GM23338 (cell line): ENCODE data around the gene JAKMIP1. TPM values are rescaled to one million over a fixed set of nuclear protein-coding genes. Genes with fewer than 3 reads are reported as not detected.

Experiments
- ATAC-seq: fragments of 200-7000 bp; cut with Tn5 transposase; 3 replicates; pipeline ENCODE4 v1.9.1; 2020
- DNase-seq: peaks from one replicate; pipeline ENCODE4 v3.0.0-alpha.2; 2015; ENCODE audit warnings: low spot score
- H2AFZ ChIP-seq: fragments of 200-600 bp; sonication (generic); 2 replicates; pipeline ENCODE4 v1.8.0; 2016; ENCODE audit warnings: antibody characterized with exemption, mild to moderate bottlenecking, moderate library complexity
- H3F3A ChIP-seq: fragments of 200-600 bp; sonication (generic); replicated peaks from 2 replicates; pipeline ENCODE4 v1.8.0; 2017; ENCODE audit warnings: antibody characterized with exemption, mixed run types, low read depth
- H3K27ac ChIP-seq: fragments of 200-600 bp; sonication (generic); 2 replicates; pipeline ENCODE4 v1.6.1; 2016; ENCODE audit warnings: low read depth
- H3K27me3 ChIP-seq: fragments of 200-600 bp; sonication (generic); 2 replicates; pipeline ENCODE4 v1.8.0; 2016; ENCODE audit warnings: mild to moderate bottlenecking, mixed run types, moderate library complexity; ENCODE audit not compliant: insufficient read depth
- H3K36me3 ChIP-seq: fragments of 200-600 bp; sonication (generic); 2 replicates; pipeline ENCODE4 v1.8.0; 2016; ENCODE audit warnings: mild to moderate bottlenecking; ENCODE audit not compliant: insufficient read depth
- H3K4me1 ChIP-seq: fragments of 200-600 bp; sonication (generic); 2 replicates; pipeline ENCODE4 v1.8.0; 2016; ENCODE audit warnings: mild to moderate bottlenecking, moderate library complexity; ENCODE audit not compliant: insufficient read depth
- H3K4me2 ChIP-seq: fragments of 200-600 bp; sonication (generic); 2 replicates; pipeline ENCODE4 v1.7.1; 2017; ENCODE audit warnings: mixed run types
- H3K4me3 ChIP-seq: fragments of 200-600 bp; sonication (generic); 2 replicates; pipeline ENCODE4 v1.6.1; 2016; ENCODE audit warnings: mixed run types
- H3K79me2 ChIP-seq: fragments of 200-600 bp; sonication (generic); replicated peaks from 2 replicates; pipeline ENCODE4 v1.8.0; 2017; ENCODE audit warnings: mild to moderate bottlenecking; ENCODE audit not compliant: insufficient read depth
- H3K9me2 ChIP-seq: fragments of 200-600 bp; sonication (generic); 2 replicates; pipeline ENCODE4 v1.8.0; 2017; ENCODE audit not compliant: insufficient read depth
- H4K20me1 ChIP-seq: fragments of 200-600 bp; sonication (generic); replicated peaks from 2 replicates; pipeline ENCODE4 v1.8.0; 2017; ENCODE audit warnings: mild to moderate bottlenecking; ENCODE audit not compliant: insufficient read depth
- H3K27ac Mint-ChIP-seq: 2 replicates; pipeline ENCODE4 v1.8.0; 2020; ENCODE audit warnings: inconsistent platforms, mild to moderate bottlenecking, moderate library complexity, mixed read lengths
- H3K27me3 Mint-ChIP-seq: 3 replicates; pipeline ENCODE4 v1.8.0; 2022; ENCODE audit warnings: low read depth, mild to moderate bottlenecking, moderate library complexity, mixed read lengths, inconsistent platforms; ENCODE audit not compliant: insufficient read depth, poor library complexity
- H3K36me3 Mint-ChIP-seq: 3 replicates; pipeline ENCODE4 v1.8.0; 2021; ENCODE audit warnings: low read depth, mild to moderate bottlenecking, inconsistent platforms, moderate library complexity, mixed read lengths
- H3K4me1 Mint-ChIP-seq: 3 replicates; pipeline ENCODE4 v1.8.0; 2020; ENCODE audit warnings: mild to moderate bottlenecking, inconsistent platforms, mixed read lengths
- H3K4me3 Mint-ChIP-seq: 3 replicates; pipeline ENCODE4 v1.8.0; 2021; ENCODE audit warnings: moderate library complexity, mild to moderate bottlenecking, inconsistent platforms, mixed read lengths
- H3K9me3 Mint-ChIP-seq: 3 replicates; pipeline ENCODE4 v1.8.0; 2020; ENCODE audit warnings: moderate library complexity, mild to moderate bottlenecking, inconsistent platforms, mixed read lengths
- CREB1 ChIP-seq: fragments of 250-450 bp; sonication (Bioruptor Pico); IDR thresholded peaks from 2 replicates; pipeline ENCODE4 v1.5.0; 2020; ENCODE audit warnings: low read depth, mild to moderate bottlenecking, moderate library complexity
- EZH2 ChIP-seq: fragments of 200-600 bp; sonication (generic); IDR thresholded peaks from one replicate; pipeline ENCODE4 v1.8.0; 2017; ENCODE audit warnings: antibody characterized with exemption, mild to moderate bottlenecking, low read depth; ENCODE audit not compliant: unreplicated experiment
- EZH2phosphoT487 ChIP-seq: fragments of 200-600 bp; sonication (generic); IDR thresholded peaks from one replicate; pipeline ENCODE4 v1.8.1; 2018; ENCODE audit warnings: antibody characterized with exemption; ENCODE audit not compliant: unreplicated experiment
- JUNB ChIP-seq: IDR thresholded peaks from one replicate; pipeline ENCODE4 v1.6.1; 2016; ENCODE audit warnings: antibody characterized with exemption; ENCODE audit not compliant: unreplicated experiment
- NANOG ChIP-seq: IDR thresholded peaks from 2 replicates; pipeline ENCODE4 v1.6.1; 2016; ENCODE audit warnings: antibody characterized with exemption, borderline replicate concordance
- POLR2AphosphoS5 ChIP-seq: IDR thresholded peaks from 2 replicates; pipeline ENCODE4 v1.6.1; 2016; ENCODE audit warnings: antibody characterized with exemption, low read depth
- STAT1 ChIP-seq: IDR thresholded peaks from one replicate; pipeline ENCODE4 v1.6.1; 2016; ENCODE audit warnings: antibody characterized with exemption; ENCODE audit not compliant: unreplicated experiment
- ZNF114 ChIP-seq: fragments of 250-450 bp; sonication (Bioruptor Pico); IDR thresholded peaks from 2 replicates; pipeline ENCODE4 v1.5.0; 2020; ENCODE audit warnings: mild to moderate bottlenecking, moderate library complexity
- ZNF331 ChIP-seq: fragments of 250-450 bp; sonication (Bioruptor Pico); IDR thresholded peaks from 2 replicates; pipeline ENCODE4 v1.5.0; 2020; ENCODE audit warnings: low read depth, mild to moderate bottlenecking, moderate library complexity
- polyA plus RNA-seq: library from polyadenylated mRNA; unstranded; fragments of >200 nt; fragmentation: Nextera tagmentation; extraction: Ambion mirVana; gene quantifications from 2 replicates; pipeline ENCODE4 v1.2.1, GENCODE V29; 2016
- total RNA-seq: library from RNA; depleted of rRNA; stranded (reverse); fragments of >200 nt; shearing (Covaris generic); gene quantifications from 2 replicates; pipeline ENCODE4 v1.2.3, GENCODE V29; 2014
- TF ChIP-seq, protein P1 (sequence below): IDR thresholded peaks from one replicate; pipeline ENCODE4 v1.6.1; 2018; ENCODE audit warnings: antibody characterized with exemption; ENCODE audit not compliant: unreplicated experiment
- TF ChIP-seq, protein P2 (sequence below): fragments of 250-450 bp; sonication (Bioruptor Pico); IDR thresholded peaks from 2 replicates; pipeline ENCODE4 v1.5.0; 2020; ENCODE audit warnings: mild to moderate bottlenecking, moderate library complexity
- TF ChIP-seq, protein P3 (sequence below), 2 experiments: fragments of 200-600 bp in 1 of 2; sonication (generic) in 1 of 2; conservative IDR thresholded peaks; 2 replicates each; pipeline versions ENCODE4 v1.5.1 to v1.6.1; 2016 to 2017; ENCODE audit warnings: antibody characterized with exemption in 2 of 2, low read depth in 2 of 2, mild to moderate bottlenecking in 2 of 2, moderate library complexity in 1 of 2
- TF ChIP-seq, protein P4 (sequence below): IDR thresholded peaks from 2 replicates; pipeline ENCODE4 v1.6.1; 2016; ENCODE audit warnings: antibody characterized with exemption

Gene JAKMIP1
- total and polyA plus RNA-seq, 2 experiments from 2014 or later: 4.6 to 5.1 TPM

DNA sequence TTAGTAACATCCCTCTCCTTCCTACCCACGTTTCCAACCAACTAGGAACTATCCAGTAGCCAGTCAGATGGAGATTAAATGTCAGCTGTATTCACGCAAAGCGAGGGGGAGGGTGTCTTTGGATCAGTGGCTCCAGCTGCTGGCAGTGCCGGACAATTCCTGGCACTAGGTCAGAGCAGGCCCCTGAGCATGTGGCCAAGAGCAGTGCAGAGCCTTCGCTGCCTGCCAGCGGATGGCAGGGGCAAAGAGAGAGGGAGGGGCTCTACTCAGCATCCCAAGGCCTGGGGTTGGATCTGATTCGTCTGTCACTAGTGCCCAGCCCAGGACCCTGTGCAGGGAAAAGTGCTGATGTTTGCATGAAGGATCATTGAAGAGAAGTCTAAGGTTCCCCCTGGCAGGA lies 28.7 kb upstream of the JAKMIP1 start:
- H3K27me3 Mint-ChIP-seq: peaks cover 12% of the 10 kb centered on the region
- no peak overlapping the region for H2AFZ ChIP-seq
- no peak for ATAC-seq
- H3K9me2 ChIP-seq: no peaks in the 10 kb centered on the region
- H3K4me1 ChIP-seq: no peaks in the 10 kb centered on the region
- H3K27ac Mint-ChIP-seq: no peak overlapping the region
- H3K4me1 Mint-ChIP-seq: peaks cover 9% of the 10 kb centered on the region
- TF ChIP-seq CREB1 (CRISPR knock-in tag): no peak
- TF ChIP-seq POLR2AphosphoS5: no peak
- TF ChIP-seq, protein P1, sequence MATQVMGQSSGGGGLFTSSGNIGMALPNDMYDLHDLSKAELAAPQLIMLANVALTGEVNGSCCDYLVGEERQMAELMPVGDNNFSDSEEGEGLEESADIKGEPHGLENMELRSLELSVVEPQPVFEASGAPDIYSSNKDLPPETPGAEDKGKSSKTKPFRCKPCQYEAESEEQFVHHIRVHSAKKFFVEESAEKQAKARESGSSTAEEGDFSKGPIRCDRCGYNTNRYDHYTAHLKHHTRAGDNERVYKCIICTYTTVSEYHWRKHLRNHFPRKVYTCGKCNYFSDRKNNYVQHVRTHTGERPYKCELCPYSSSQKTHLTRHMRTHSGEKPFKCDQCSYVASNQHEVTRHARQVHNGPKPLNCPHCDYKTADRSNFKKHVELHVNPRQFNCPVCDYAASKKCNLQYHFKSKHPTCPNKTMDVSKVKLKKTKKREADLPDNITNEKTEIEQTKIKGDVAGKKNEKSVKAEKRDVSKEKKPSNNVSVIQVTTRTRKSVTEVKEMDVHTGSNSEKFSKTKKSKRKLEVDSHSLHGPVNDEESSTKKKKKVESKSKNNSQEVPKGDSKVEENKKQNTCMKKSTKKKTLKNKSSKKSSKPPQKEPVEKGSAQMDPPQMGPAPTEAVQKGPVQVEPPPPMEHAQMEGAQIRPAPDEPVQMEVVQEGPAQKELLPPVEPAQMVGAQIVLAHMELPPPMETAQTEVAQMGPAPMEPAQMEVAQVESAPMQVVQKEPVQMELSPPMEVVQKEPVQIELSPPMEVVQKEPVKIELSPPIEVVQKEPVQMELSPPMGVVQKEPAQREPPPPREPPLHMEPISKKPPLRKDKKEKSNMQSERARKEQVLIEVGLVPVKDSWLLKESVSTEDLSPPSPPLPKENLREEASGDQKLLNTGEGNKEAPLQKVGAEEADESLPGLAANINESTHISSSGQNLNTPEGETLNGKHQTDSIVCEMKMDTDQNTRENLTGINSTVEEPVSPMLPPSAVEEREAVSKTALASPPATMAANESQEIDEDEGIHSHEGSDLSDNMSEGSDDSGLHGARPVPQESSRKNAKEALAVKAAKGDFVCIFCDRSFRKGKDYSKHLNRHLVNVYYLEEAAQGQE: no peak
- TF ChIP-seq STAT1: no peak
- TF ChIP-seq, protein P2, sequence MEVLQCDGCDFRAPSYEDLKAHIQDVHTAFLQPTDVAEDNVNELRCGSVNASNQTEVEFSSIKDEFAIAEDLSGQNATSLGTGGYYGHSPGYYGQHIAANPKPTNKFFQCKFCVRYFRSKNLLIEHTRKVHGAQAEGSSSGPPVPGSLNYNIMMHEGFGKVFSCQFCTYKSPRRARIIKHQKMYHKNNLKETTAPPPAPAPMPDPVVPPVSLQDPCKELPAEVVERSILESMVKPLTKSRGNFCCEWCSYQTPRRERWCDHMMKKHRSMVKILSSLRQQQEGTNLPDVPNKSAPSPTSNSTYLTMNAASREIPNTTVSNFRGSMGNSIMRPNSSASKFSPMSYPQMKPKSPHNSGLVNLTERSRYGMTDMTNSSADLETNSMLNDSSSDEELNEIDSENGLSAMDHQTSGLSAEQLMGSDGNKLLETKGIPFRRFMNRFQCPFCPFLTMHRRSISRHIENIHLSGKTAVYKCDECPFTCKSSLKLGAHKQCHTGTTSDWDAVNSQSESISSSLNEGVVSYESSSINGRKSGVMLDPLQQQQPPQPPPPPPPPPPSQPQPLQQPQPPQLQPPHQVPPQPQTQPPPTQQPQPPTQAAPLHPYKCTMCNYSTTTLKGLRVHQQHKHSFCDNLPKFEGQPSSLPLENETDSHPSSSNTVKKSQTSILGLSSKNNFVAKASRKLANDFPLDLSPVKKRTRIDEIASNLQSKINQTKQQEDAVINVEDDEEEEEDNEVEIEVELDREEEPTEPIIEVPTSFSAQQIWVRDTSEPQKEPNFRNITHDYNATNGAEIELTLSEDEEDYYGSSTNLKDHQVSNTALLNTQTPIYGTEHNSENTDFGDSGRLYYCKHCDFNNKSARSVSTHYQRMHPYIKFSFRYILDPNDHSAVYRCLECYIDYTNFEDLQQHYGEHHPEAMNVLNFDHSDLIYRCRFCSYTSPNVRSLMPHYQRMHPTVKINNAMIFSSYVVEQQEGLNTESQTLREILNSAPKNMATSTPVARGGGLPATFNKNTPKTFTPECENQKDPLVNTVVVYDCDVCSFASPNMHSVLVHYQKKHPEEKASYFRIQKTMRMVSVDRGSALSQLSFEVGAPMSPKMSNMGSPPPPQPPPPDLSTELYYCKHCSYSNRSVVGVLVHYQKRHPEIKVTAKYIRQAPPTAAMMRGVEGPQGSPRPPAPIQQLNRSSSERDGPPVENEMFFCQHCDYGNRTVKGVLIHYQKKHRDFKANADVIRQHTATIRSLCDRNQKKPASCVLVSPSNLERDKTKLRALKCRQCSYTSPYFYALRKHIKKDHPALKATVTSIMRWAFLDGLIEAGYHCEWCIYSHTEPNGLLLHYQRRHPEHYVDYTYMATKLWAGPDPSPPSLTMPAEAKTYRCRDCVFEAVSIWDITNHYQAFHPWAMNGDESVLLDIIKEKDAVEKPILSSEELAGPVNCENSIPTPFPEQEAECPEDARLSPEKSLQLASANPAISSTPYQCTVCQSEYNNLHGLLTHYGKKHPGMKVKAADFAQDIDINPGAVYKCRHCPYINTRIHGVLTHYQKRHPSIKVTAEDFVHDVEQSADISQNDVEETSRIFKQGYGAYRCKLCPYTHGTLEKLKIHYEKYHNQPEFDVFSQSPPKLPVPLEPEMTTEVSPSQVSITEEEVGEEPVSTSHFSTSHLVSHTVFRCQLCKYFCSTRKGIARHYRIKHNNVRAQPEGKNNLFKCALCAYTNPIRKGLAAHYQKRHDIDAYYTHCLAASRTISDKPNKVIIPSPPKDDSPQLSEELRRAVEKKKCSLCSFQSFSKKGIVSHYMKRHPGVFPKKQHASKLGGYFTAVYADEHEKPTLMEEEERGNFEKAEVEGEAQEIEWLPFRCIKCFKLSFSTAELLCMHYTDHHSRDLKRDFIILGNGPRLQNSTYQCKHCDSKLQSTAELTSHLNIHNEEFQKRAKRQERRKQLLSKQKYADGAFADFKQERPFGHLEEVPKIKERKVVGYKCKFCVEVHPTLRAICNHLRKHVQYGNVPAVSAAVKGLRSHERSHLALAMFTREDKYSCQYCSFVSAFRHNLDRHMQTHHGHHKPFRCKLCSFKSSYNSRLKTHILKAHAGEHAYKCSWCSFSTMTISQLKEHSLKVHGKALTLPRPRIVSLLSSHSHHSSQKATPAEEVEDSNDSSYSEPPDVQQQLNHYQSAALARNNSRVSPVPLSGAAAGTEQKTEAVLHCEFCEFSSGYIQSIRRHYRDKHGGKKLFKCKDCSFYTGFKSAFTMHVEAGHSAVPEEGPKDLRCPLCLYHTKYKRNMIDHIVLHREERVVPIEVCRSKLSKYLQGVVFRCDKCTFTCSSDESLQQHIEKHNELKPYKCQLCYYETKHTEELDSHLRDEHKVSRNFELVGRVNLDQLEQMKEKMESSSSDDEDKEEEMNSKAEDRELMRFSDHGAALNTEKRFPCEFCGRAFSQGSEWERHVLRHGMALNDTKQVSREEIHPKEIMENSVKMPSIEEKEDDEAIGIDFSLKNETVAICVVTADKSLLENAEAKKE (CRISPR knock-in tag): no peak
- no peak for TF ChIP-seq EZH2
- TF ChIP-seq ZNF114 (CRISPR knock-in tag): no peak
- TF ChIP-seq, protein P3, sequence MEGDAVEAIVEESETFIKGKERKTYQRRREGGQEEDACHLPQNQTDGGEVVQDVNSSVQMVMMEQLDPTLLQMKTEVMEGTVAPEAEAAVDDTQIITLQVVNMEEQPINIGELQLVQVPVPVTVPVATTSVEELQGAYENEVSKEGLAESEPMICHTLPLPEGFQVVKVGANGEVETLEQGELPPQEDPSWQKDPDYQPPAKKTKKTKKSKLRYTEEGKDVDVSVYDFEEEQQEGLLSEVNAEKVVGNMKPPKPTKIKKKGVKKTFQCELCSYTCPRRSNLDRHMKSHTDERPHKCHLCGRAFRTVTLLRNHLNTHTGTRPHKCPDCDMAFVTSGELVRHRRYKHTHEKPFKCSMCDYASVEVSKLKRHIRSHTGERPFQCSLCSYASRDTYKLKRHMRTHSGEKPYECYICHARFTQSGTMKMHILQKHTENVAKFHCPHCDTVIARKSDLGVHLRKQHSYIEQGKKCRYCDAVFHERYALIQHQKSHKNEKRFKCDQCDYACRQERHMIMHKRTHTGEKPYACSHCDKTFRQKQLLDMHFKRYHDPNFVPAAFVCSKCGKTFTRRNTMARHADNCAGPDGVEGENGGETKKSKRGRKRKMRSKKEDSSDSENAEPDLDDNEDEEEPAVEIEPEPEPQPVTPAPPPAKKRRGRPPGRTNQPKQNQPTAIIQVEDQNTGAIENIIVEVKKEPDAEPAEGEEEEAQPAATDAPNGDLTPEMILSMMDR (conservative IDR thresholded peaks at IDR 0.05; ENCODE audit: low read depth in 2 of 2): no peak
- TF ChIP-seq ZNF331: no peak
- TF ChIP-seq EZH2phosphoT487: no peak
- TF ChIP-seq NANOG: no peak
- TF ChIP-seq, protein P4, sequence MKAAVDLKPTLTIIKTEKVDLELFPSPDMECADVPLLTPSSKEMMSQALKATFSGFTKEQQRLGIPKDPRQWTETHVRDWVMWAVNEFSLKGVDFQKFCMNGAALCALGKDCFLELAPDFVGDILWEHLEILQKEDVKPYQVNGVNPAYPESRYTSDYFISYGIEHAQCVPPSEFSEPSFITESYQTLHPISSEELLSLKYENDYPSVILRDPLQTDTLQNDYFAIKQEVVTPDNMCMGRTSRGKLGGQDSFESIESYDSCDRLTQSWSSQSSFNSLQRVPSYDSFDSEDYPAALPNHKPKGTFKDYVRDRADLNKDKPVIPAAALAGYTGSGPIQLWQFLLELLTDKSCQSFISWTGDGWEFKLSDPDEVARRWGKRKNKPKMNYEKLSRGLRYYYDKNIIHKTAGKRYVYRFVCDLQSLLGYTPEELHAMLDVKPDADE: no peak
- TF ChIP-seq JUNB: no peak
- no peaks in the 10 kb centered on the region for H3K27me3 ChIP-seq
- H3K36me3 ChIP-seq: no peaks in the 10 kb centered on the region
- H4K20me1 ChIP-seq: no peaks in the 10 kb centered on the region
- H3K79me2 ChIP-seq: no peaks in the 10 kb centered on the region
- H3K36me3 Mint-ChIP-seq: no peaks in the 10 kb centered on the region
- H3K4me2 ChIP-seq: no peak overlapping the region
- no peak overlapping the region for H3K27ac ChIP-seq
- no peak for DNase-seq
- H3K9me3 Mint-ChIP-seq: no peaks in the 10 kb centered on the region
- H3K4me3 ChIP-seq: no peak overlapping the region
- H3K4me3 Mint-ChIP-seq: no peak overlapping the region
- H3F3A ChIP-seq: no peaks in the 10 kb centered on the region
